Prostate gland (tissue), 2 donors: ENCODE measurements around the gene GDF11.

ENCODE experiments used
- CTCF ChIP-seq, 4 experiments: fragments of 200-600 bp in 2 of 4; fragments of 450-650 bp in 2 of 4; sonication (generic) in 2 of 4; IDR thresholded peaks; 1 replicate in 3 of 4; 2 replicates in 1 of 4; pipeline ENCODE4 v1.5.1; 2016 to 2019; ENCODE audit warnings: antibody characterized with exemption in 4 of 4, mild to moderate bottlenecking in 2 of 4, moderate library complexity in 2 of 4
- POLR2A ChIP-seq: fragments of 450-650 bp; IDR thresholded peaks from one replicate; pipeline ENCODE4 v1.6.1; 2016; ENCODE audit warnings: antibody characterized with exemption, mild to moderate bottlenecking
- POLR2AphosphoS5 ChIP-seq: sonication (generic); formaldehyde crosslinking; IDR thresholded peaks from one replicate; pipeline ENCODE4 v1.6.1; 2017; ENCODE audit warnings: antibody characterized with exemption

DNA sequence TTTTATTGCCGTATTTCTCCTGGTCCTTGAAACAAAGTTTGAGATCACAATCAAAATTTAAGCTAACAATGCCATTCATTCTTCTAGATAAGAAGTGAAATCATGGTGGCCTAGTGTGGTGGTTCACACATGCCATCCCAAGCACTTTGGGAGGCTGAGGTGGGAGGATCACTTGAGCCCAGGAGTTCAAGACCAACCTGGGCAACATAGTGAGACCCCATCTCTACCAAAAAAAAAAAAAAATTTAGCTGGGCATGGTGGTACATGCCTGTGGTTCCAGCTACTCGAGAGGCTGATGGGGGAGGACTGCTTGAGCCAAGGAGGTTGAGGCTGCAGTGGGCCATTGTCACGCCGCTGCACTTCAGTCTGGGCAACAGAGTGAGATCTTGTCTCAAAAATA lies 24.2 kb downstream of the GDF11 start:
- TF ChIP-seq CTCF (IDR thresholded peaks at IDR 0.05) (no peak), POLR2A (no peak), POLR2AphosphoS5 (no peak)
